ENCODE measurements around the gene SLC8A1. TPM values are rescaled to one million over a fixed set of nuclear protein-coding genes. Genes with fewer than 3 reads are reported as not detected.

SLC8A1 gene
- total RNA-seq, 3 donors from 2014 or later = 6.0 to 164 (median 17.0) TPM

DNA sequence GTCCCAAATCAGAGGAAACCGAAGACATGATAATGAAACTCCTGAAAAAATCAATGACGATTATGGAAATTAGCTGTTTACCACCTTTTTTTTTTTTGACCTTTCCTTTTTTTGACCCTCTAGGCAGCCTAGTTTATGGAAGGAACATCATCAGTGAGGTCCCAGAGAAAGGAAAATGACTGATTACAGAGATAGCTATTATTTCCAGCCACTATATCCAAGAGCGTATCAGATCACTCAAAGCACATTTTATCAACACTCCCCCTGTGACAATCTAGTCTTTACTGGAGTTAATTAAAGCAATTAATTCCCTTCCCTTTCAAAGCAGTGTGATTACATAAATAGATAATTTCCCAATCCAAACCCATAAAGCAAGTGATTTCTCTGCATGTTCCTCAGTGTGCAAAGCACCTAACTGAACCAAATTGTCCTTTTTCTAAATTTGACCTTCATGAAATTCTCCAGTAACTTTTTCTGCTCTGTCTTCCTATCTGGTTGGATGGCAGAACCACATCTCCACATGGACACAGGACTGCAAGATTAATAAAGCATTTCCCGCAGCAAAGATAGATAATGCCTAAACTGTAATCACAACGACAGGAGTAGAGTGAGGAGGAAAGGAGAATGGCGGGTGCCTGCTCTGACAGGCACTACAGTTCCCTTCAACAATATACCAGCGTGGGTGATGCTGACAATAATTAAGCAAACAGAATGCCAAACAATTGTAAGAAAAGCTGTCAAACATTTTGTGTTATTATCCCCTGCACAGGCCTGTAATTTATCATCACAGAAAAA, 194.4 kb downstream of the SLC8A1 start:
- Histone ChIP-seq H3K4me1 (ENCODE audit: low read depth) (no peaks in the 10 kb centered on the region), H3K4me3 (no peak overlapping the region), H3K9me3 (no peaks in the 10 kb centered on the region), H3K36me3 (ENCODE audit: low read depth) (no peaks in the 10 kb centered on the region)
- no peak for ATAC-seq
- intact Hi-C loops (cut with DNase I, micrococcal nuclease) = no loop called here
- no peak for TF ChIP-seq CTCF (IDR thresholded peaks at IDR 0.05)
- DNase-seq = no peak

GRCh38 chr2:40256649-40257048, 195.2 kb downstream of the SLC8A1 start:
- no peak for TF ChIP-seq CTCF (IDR thresholded peaks at IDR 0.05)
- intact Hi-C loops (cut with DNase I, micrococcal nuclease) = no loop called here
- ATAC-seq (no peak), DNase-seq (no peak)
- H3K4me1 ChIP-seq (ENCODE audit: low read depth) = no peaks in the 10 kb centered on the region
- H3K9me3 ChIP-seq = no peaks in the 10 kb centered on the region
- no peak overlapping the region for H3K4me3 ChIP-seq
- no peaks in the 10 kb centered on the region for H3K36me3 ChIP-seq (ENCODE audit: low read depth)

DNA sequence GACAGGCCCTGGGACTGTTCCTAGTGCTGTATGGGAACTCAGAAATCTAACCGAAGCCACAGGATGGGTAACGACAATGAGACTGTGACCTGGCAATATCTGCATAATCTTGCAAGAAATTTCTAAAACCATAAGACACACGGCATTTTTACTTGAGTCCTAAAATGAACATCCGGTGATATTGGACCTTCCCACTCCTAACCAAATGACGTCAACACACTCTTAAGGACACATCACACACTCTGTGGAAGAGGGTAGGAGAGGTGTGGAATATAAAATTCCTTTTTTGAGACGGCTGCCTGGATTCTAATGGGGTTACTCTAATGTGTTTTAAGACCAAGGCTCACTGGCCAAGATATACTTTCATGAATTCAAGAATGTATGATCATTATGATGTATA, 195.9 kb downstream of the SLC8A1 start:
- ATAC-seq (no peak), DNase-seq (no peak)
- no peak overlapping the region for H3K4me3 ChIP-seq
- H3K4me1 ChIP-seq (ENCODE audit: low read depth) = no peaks in the 10 kb centered on the region
- TF ChIP-seq CTCF (IDR thresholded peaks at IDR 0.05) = no peak
- intact Hi-C loops (cut with DNase I, micrococcal nuclease) = no loop called here
- no peaks in the 10 kb centered on the region for H3K36me3 ChIP-seq (ENCODE audit: low read depth)
- H3K9me3 ChIP-seq = no peaks in the 10 kb centered on the region

DNA sequence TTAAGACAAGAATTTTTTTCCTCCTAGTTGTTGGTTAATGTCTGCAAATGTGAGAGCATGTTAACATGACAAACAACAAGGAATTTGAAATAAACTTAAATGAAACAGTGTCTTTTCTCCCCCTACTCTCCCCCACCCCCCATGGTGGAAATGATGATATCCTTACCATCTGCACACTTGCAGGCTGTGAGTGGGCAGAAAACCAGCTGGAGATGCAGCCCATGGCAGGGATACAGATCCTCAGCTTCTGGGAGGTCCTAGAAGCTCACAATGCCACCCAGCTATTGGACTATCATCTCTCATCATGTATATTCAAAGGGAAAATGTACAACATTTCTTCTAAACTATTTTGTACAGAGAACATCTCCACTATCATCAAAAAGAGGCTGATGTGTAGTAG, 196.8 kb downstream of the SLC8A1 start:
- Histone ChIP-seq H3K36me3 (ENCODE audit: low read depth) (no peaks in the 10 kb centered on the region), H3K4me3 (no peak overlapping the region), H3K4me1 (ENCODE audit: low read depth) (no peaks in the 10 kb centered on the region), H3K9me3 (no peaks in the 10 kb centered on the region)
- DNase-seq (no peak), ATAC-seq (no peak)
- TF ChIP-seq CTCF (IDR thresholded peaks at IDR 0.05) = no peak
- intact Hi-C loops (cut with DNase I, micrococcal nuclease) = no loop called here

GRCh38 chr2:40254611-40255010, 197.3 kb downstream of the SLC8A1 start:
- H3K9me3 ChIP-seq = no peaks in the 10 kb centered on the region
- intact Hi-C loops (cut with DNase I, micrococcal nuclease) = no loop called here
- TF ChIP-seq CTCF (IDR thresholded peaks at IDR 0.05) = no peak
- DNase-seq = no peak
- no peaks in the 10 kb centered on the region for H3K4me1 ChIP-seq (ENCODE audit: low read depth)
- ATAC-seq = no peak
- H3K4me3 ChIP-seq = no peak overlapping the region
- H3K36me3 ChIP-seq (ENCODE audit: low read depth) = no peaks in the 10 kb centered on the region
